ENCODE results near the gene C19orf81. TPM values are rescaled to one million over a fixed set of nuclear protein-coding genes. Genes with fewer than 3 reads are reported as not detected.
A peak's percentile ranks its signal among the peaks of the same experiment; 100 is the strongest.

The C19orf81 gene
- total and polyA plus RNA-seq, 9 of the 15 experiments (the other 6 are each of a cell fraction or from before 2014, with no cell fraction given) = 2.5 to 42.9 (median 33.0) TPM; not detected in 4

DNA sequence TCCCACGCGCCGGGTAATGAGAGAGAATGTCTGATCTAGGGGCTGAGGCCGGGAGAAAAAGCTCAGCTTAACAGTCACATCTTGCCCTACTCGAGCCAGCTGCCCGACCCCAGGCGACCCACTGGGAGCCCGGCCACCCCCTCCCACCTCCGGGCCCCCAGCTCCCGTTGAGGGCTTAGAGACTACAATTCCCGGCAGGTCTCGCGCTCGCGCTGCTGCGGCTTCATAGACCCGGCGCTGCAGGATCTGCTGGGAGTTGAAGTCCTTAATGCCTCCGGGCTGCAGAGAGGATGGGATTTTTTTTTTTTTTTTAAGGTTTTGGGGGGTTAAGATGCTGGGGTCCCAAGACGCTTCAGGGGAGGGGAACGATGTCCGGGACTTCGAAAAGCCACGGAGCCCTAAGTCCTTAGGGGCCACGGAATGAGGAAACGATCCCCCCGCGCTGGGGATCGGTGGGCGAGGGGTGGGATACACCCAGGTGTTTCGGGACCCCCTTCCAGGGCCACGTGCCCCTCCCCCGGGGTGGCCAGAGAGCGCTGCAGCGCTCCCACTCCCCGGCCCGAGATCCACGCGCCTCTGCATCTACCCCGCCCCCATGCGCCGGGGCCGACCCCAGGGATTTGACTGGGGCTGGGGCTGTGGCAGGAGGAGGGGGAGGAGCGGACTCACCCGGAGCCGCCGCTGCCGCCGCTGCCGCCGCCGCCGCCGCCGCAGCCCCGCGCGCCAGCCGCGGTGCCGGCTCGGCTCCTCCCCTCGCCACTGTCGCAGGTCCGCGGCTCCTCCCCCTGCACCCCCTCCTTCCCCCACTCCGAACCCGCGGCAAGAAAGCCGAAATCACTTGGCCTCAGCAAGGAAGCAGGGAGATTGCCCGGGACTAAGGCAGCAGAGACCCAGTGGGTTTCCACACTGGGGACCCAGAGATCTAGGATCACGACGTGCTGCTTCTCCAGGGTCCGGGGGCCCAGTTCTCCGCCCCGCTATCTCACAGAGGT is 9.8 kb upstream of the C19orf81 start, which contains the start of gene SYT3 (continued):
- TF ChIP-seq IRF2 (CRISPR knock-in tag; IDR thresholded peaks at IDR 0.05) (no peak), JUN (IDR thresholded peaks at IDR 0.05; ENCODE audit: borderline replicate concordance, low read depth, low read length) (no peak), JUN (CRISPR knock-in tag; IDR thresholded peaks at IDR 0.05; ENCODE audit: borderline replicate concordance) (no peak), IFI16 (CRISPR knock-in tag; IDR thresholded peaks at IDR 0.05) (no peak), ZNF143 (CRISPR knock-in tag; IDR thresholded peaks at IDR 0.05) (peak; percentile 97), BRD4 (IDR thresholded peaks at IDR 0.05) (no peak), RBM22 (IDR thresholded peaks at IDR 0.05; ENCODE audit: low read depth, low read length, poor library complexity, severe bottlenecking) (no peak), HDAC2 (IDR thresholded peaks at IDR 0.05) (no peak), ADNP (tag; IDR thresholded peaks at IDR 0.05) (no peak), BACH1 (tag; IDR thresholded peaks at IDR 0.05) (no peak), ZNF239 (CRISPR knock-in tag; IDR thresholded peaks at IDR 0.05) (no peak), DPF2 (IDR thresholded peaks at IDR 0.05) (no peak), ZC3H4 (CRISPR knock-in tag; IDR thresholded peaks at IDR 0.05; ENCODE audit: borderline replicate concordance) (no peak), NCOA1 (IDR thresholded peaks at IDR 0.05; ENCODE audit: low read depth) (no peak), YY1 (IDR thresholded peaks at IDR 0.05; ENCODE audit: borderline replicate concordance in 1 of 3, control insufficient read depth in 1 of 3, extremely low read depth in 1 of 3, insufficient read depth in 3 of 3, insufficient read length in 1 of 3, insufficient replicate concordance in 2 of 3, low read depth in 1 of 3, low read length in 2 of 3) (no peak)
- TF ChIP-seq, protein P1, sequence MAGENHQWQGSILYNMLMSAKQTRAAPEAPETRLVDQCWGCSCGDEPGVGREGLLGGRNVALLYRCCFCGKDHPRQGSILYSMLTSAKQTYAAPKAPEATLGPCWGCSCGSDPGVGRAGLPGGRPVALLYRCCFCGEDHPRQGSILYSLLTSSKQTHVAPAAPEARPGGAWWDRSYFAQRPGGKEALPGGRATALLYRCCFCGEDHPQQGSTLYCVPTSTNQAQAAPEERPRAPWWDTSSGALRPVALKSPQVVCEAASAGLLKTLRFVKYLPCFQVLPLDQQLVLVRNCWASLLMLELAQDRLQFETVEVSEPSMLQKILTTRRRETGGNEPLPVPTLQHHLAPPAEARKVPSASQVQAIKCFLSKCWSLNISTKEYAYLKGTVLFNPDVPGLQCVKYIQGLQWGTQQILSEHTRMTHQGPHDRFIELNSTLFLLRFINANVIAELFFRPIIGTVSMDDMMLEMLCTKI (IDR thresholded peaks at IDR 0.05; ENCODE audit: partially characterized antibody) = no peak
- TF ChIP-seq, protein P2, sequence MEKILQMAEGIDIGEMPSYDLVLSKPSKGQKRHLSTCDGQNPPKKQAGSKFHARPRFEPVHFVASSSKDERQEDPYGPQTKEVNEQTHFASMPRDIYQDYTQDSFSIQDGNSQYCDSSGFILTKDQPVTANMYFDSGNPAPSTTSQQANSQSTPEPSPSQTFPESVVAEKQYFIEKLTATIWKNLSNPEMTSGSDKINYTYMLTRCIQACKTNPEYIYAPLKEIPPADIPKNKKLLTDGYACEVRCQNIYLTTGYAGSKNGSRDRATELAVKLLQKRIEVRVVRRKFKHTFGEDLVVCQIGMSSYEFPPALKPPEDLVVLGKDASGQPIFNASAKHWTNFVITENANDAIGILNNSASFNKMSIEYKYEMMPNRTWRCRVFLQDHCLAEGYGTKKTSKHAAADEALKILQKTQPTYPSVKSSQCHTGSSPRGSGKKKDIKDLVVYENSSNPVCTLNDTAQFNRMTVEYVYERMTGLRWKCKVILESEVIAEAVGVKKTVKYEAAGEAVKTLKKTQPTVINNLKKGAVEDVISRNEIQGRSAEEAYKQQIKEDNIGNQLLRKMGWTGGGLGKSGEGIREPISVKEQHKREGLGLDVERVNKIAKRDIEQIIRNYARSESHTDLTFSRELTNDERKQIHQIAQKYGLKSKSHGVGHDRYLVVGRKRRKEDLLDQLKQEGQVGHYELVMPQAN (IDR thresholded peaks at IDR 0.05; ENCODE audit: borderline replicate concordance) = peak; percentile 30; the same call in 1 of the 2 replicates
- TF ChIP-seq, protein P3, sequence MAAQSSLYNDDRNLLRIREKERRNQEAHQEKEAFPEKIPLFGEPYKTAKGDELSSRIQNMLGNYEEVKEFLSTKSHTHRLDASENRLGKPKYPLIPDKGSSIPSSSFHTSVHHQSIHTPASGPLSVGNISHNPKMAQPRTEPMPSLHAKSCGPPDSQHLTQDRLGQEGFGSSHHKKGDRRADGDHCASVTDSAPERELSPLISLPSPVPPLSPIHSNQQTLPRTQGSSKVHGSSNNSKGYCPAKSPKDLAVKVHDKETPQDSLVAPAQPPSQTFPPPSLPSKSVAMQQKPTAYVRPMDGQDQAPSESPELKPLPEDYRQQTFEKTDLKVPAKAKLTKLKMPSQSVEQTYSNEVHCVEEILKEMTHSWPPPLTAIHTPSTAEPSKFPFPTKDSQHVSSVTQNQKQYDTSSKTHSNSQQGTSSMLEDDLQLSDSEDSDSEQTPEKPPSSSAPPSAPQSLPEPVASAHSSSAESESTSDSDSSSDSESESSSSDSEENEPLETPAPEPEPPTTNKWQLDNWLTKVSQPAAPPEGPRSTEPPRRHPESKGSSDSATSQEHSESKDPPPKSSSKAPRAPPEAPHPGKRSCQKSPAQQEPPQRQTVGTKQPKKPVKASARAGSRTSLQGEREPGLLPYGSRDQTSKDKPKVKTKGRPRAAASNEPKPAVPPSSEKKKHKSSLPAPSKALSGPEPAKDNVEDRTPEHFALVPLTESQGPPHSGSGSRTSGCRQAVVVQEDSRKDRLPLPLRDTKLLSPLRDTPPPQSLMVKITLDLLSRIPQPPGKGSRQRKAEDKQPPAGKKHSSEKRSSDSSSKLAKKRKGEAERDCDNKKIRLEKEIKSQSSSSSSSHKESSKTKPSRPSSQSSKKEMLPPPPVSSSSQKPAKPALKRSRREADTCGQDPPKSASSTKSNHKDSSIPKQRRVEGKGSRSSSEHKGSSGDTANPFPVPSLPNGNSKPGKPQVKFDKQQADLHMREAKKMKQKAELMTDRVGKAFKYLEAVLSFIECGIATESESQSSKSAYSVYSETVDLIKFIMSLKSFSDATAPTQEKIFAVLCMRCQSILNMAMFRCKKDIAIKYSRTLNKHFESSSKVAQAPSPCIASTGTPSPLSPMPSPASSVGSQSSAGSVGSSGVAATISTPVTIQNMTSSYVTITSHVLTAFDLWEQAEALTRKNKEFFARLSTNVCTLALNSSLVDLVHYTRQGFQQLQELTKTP (IDR thresholded peaks at IDR 0.05; ENCODE audit: low read depth in 1 of 2, partially characterized antibody in 2 of 2) = peak; percentile 81 to 99

All from K562 (cell line).